Fibroblast of villous mesenchyme (primary cell): ENCODE results near the gene GLIS1. TPM values are rescaled to one million over a fixed set of nuclear protein-coding genes. Genes with fewer than 3 reads are reported as not detected.

Source experiments
- DNase-seq: peaks from one replicate; pipeline ENCODE4 v3.0.0-alpha.2; 2010; ENCODE audit warnings: low read depth
- H3K4me3 ChIP-seq: 2 replicates; pipeline ENCODE4 v1.5.1; 2011; ENCODE audit warnings: low read depth, mild to moderate bottlenecking, low read length
- total RNA-seq: library from RNA; depleted of rRNA; stranded (reverse); fragments of >200 nt; gene quantifications from 2 replicates; pipeline ENCODE4 v1.2.3, GENCODE V29; 2012
- TF ChIP-seq, protein P1 (sequence below): IDR thresholded peaks from 2 replicates; pipeline ENCODE4 v1.5.1; 2012; ENCODE audit warnings: low read depth, mild to moderate bottlenecking, low read length; ENCODE audit not compliant: insufficient read depth

GLIS1 gene
- total RNA-seq, 1 donor: 0.43 TPM

DNA sequence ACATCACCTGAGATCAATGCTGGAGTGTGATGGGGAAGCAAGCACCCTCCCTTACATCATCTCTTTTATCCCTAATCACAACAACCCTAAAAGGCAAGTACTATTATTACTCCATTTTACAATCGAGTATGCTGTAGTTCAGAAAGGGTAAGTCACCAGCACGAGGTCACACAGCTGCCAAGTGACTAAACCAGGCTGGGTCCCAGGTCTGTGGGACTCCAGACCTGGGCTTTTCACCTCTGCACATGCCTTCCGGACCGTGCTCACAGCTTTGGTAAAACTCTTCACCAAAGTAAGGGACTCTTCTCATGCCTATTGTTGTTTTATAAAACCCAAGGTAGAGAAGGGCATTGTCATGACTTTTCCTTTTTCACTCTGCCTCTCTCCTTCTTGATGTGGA lies 148.9 kb downstream of the GLIS1 start:
- no peak for DNase-seq
- TF ChIP-seq, protein P1, sequence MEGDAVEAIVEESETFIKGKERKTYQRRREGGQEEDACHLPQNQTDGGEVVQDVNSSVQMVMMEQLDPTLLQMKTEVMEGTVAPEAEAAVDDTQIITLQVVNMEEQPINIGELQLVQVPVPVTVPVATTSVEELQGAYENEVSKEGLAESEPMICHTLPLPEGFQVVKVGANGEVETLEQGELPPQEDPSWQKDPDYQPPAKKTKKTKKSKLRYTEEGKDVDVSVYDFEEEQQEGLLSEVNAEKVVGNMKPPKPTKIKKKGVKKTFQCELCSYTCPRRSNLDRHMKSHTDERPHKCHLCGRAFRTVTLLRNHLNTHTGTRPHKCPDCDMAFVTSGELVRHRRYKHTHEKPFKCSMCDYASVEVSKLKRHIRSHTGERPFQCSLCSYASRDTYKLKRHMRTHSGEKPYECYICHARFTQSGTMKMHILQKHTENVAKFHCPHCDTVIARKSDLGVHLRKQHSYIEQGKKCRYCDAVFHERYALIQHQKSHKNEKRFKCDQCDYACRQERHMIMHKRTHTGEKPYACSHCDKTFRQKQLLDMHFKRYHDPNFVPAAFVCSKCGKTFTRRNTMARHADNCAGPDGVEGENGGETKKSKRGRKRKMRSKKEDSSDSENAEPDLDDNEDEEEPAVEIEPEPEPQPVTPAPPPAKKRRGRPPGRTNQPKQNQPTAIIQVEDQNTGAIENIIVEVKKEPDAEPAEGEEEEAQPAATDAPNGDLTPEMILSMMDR: no peak
- no peak overlapping the region for H3K4me3 ChIP-seq

DNA sequence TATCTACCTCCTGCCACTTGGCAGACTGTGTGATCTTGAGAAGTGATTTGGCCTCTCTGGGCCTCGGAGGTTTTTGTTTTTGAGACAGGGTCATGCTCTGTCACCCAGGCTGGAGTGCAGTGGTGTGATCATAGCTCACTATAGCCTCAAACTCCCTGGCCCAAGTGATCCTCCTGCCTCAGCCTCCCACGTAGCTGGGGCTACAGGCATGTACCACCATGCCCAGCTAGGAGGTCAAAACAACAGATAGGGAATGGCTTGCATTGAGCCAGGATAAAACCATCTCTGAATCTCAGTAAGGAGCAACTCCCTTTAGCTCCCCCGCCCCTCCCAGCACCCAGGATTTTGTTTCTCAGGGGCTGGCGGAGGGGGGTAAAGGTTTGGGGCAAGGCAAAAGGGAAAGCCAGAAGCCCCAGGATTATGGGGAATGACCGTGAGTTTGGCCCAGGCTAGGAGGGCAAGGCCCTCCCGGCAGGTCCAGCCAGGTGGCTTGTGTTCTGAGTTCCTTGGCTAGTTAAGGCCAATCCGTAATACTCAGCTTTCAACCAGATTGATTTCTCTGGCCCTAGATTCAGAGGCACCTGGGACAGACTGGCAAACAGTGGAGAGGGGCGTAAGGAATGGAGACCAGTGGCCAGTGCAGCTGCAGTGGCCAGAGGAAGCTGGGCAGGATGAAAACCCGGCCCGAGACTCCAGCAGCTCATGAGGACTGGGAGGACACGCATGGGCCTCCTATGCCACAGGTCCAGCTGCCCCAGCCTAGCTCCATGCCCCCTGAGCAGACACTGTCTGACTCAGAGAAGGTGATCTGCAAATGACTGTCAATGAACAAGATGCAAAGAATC lies 149.7 kb downstream of the GLIS1 start:
- no peak overlapping the region for H3K4me3 ChIP-seq
- DNase-seq: no peak
- TF ChIP-seq, protein P1: no peak

- TF ChIP-seq, protein P1: no peak
- no peak overlapping the region for H3K4me3 ChIP-seq
- DNase-seq: no peak
Observed at GRCh38 chr1:53588053-53588779, 150.7 kb downstream of the GLIS1 start.

GRCh38 chr1:53587252-53587988 lies 151.5 kb downstream of the GLIS1 start:
- TF ChIP-seq, protein P1: no peak
- no peak overlapping the region for H3K4me3 ChIP-seq
- no peak for DNase-seq

DNA sequence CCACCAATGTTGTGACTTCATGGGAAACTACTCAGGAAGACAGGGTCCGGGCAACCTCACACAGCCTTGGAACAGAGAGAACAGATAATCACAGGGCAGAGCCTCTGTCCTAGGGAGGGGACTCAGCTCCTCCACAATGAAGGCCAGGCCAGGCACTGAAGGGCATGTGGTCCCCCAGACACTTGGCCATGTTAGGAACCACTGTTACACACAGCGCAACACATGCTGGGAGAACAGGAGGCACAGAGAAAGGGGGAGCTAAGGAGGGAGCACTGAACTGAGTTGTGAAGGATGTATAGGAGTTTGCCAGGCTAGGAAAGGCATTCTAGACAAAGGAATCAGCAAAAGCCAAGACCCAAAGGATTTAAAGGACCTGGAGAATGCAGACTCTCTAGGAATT lies 152.2 kb downstream of the GLIS1 start:
- no peak overlapping the region for H3K4me3 ChIP-seq
- DNase-seq: no peak
- TF ChIP-seq, protein P1: no peak

DNA sequence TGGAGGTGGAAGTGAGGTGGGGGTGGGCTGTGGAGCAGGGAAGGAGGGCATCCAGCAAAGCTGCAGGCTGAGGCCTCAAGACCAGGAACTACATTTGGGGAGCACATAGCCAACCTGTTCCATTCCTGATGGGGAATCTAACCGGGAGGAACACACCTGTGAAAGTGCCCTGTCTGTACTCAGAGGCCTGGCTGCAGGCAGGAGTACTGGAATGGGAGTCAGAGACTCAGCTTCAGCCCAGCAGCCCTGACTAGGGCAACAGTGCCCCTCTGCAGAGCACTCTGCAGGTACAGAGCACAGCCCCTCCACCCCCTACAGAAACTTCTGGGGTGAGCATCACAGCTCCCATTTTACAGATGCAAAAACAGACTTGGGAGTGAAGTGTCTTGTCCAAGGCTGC lies 153.4 kb downstream of the GLIS1 start:
- no peak for DNase-seq
- TF ChIP-seq, protein P1: no peak

More for the DNA sequence above, 153.4 kb downstream of the GLIS1 start:
- no peak overlapping the region for H3K4me3 ChIP-seq
